NCI-H524 (cell line): ENCODE measurements around the gene AUTS2.
A peak's percentile ranks its signal among the peaks of the same experiment; 100 is the strongest.

ENCODE experiments used
- DNase-seq, 2 experiments: peaks; one replicate each; lab custom pipeline; 2025; lab: John Stamatoyannopoulos, UW

Gene AUTS2

DNA sequence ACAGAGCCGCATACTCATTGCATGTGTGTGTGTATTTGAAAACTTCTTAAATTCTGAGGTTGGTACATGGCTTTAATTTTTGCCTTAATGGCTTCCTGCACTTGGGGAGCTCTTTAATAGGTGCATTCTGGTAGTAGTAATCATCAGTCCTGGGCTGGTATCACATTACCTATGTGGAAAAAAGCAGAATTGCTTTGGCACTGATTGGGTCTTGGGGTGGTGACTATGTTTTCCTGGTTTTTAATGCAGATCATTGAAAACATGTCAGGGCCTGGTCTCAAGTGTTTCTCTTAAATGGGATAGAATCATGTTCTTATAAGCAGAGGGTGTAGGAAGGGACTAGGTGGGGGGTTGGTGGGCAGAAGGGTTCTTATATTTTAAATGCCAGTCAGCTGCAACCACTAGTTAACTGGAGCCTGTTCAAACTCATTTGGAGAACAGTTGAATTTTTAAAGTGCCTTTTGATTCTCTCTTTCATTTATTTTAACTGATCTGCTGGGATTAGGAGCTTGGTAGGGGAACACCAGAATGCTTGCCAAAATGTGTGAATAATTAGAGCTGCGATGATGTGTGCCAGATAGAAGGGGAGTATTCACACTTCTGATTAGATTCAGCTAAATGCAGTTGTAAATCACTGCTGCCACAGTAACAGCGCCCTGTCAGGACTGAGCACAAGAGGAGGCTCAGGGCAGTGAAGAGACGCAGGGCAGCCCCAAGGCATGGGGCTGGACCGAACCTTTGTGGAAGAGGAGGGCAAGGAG lies 900.1 kb downstream of the AUTS2 start:
- peak in 1 of 2 experiments; percentile 28 for DNase-seq

- DNase-seq: no peak
These were observed 902.0 kb downstream of the AUTS2 start for GRCh38 chr7:70500261-70500660.

- DNase-seq: peak in 1 of 2 experiments; percentile 45
These were observed 904.0 kb downstream of the AUTS2 start for GRCh38 chr7:70502117-70502863.

DNA sequence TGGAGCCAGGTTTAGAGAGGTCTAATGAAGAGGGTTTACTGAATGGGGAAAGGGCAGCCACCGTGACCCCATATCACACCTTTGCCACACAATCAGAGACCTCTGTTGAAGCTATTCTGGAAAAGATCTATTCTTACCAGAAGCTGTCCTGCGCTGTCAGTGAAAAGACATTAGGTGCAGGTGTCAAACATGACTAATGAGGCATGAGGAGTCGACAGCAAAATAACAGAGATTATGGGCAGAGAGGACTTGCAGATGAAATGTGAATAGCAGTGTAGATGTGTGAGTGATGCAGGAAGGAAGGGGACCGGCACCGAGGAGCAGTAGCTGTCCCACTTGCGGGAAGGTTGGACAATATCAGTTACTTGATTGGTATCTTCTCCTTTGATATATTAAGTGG lies 906.0 kb downstream of the AUTS2 start:
- DNase-seq: no peak

- peak; percentile 40 to 75 for DNase-seq
These were observed 907.2 kb downstream of the AUTS2 start for GRCh38 chr7:70505468-70505867.

DNA sequence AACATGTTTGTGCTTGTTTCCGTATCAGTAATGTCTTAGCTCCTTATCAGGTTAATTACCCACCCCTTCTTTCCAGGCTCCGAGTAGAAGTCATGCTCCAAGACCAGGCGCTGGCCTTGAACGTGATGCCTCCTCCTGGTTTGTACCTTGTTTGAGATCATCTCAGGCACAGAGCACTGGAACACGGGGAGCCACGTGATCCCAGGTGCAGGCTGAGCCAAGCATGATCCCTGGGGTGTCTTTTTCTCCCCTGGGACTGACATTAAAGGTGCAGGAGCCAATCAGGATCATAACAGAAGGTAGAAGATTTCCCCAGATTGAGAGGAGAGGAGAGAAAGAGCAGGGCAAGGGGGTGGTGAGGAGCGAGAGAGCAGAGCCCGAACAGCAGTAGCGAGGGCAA lies 907.6 kb downstream of the AUTS2 start:
- peak in 1 of 2 experiments; percentile 92 for DNase-seq

GRCh38 chr7:70506434-70506833 lies 908.2 kb downstream of the AUTS2 start:
- DNase-seq: peak; percentile 83 to 92

DNA sequence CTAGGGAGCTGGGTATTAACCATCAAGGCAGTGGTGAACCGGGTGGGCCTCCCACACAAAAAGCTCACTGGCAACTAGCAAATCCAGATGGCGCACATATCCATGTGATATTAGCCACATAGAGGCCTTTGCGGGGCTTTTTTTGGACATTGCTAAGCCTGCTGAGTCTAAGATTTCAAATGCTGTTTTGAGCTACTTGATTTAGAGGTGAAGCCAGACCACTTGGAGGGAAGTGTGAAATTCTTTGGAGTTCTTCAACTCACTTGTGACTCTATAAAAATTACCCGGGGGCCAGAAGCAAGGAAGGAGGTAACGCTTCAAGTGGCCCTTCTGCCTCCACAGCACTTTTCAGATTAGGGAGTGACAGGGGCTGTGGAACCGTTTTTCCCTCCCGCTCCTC lies 913.9 kb downstream of the AUTS2 start:
- DNase-seq: peak; percentile 61 to 86

DNA sequence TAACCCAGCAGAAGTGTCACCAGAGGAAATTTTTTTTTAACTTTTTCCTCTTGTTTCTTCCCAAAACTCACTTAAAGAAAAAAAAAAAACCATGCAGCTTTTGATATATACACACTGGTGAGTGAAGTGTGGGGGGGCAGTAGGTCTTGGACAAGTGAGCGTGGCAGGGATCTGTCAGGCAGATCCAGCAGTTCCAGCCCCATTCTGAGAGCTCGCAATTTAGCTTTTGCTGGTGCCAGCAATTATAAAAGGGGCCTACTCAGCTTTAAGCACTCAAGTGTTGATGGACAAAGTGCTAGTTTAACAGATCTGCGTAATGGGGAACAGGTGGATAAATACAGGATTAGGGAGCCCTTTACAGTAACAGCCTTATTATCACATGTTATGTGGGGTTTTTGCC lies 914.5 kb downstream of the AUTS2 start:
- peak; percentile 80 to 95 for DNase-seq

DNA sequence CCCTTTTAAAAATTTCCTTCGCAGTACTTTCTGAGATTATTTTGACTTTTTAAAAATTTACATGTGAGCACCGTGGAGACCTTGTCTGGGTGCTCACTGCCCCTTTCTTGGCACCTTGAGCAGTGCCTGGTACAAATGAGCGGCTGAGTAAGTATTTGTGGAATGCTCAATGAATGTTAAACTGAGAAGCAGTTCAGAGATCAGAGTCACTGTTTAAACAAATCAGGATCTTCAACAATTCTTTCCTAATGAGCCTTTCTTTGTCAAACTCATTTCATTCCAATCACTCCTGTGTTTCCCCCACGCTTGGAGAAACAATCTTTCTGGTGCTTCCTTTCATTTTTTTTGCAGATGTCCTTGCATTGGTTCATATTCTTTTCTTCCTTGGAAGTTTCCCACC lies 922.3 kb downstream of the AUTS2 start:
- DNase-seq: no peak

- no peak for DNase-seq
These were observed 925.1 kb downstream of the AUTS2 start for GRCh38 chr7:70523249-70523988.

- no peak for DNase-seq
These were observed 925.7 kb downstream of the AUTS2 start for GRCh38 chr7:70523989-70524351.

DNA sequence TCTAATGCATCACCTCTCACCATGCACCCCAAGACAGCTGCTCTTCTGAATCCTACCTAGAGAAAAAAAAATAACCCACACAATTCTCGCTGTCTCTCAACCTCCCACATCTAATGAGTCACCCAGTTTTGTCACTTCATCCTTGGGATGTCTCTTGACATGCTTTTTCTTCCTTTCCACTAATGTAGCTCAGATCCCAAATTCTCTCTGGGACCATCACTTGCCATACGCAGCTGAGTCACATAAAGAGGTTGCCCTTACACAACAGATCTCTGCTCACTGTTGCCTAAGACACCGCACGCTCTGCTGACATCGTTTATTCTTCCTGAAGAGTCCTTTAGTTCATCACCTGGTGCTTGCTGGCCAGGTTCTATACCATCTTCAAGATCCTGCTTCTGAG lies 927.7 kb downstream of the AUTS2 start:
- DNase-seq: no peak

GRCh38 chr7:70527520-70528115 lies 929.3 kb downstream of the AUTS2 start:
- DNase-seq: peak in 1 of 2 experiments; percentile 48

DNA sequence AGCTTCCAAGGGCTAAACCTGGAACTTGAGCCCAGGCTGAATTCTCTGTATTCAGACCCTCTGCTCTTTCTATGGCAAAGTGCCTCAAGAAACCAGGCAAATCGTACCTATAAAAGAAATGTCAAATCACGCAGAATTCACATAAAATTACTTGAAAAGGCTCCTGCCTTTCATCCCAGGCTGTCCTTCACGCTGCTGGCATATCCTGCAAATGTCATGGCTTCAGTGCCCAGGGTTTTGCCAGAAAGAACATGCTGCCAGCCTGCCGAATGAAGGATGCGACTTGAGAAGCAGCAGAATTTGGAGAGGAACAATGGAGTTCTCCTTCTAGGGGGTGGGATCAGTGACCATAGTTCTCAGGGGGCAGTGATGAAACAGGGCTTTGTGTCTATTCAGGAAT lies 931.2 kb downstream of the AUTS2 start:
- DNase-seq: no peak

GRCh38 chr7:70529914-70530585 lies 931.8 kb downstream of the AUTS2 start:
- DNase-seq: peak; percentile 95 to 99

DNA sequence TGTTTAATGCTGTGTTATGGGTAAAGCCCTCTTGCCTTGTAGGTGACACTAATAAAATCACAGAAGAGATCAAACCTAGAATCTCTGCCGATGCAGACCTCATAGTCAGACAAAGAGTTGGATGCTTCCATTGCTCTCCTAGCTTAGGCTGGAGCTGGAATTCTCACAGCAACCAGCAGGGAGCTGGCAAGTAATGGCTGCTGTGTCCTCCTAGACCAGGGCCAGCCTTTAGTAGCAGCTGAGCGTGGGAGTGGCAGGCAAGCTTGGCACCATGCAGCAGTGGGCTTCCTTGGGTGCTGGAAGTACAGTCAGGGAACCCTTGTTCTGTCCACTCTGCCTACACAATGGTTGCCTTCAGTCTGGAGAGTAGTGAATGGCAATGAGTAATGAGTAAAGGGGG lies 935.3 kb downstream of the AUTS2 start:
- DNase-seq: no peak

- no peak for DNase-seq
These were observed 940.9 kb downstream of the AUTS2 start for GRCh38 chr7:70539205-70539604.

- DNase-seq: no peak
These were observed 941.3 kb downstream of the AUTS2 start for GRCh38 chr7:70539617-70540016.

GRCh38 chr7:70540641-70541040 lies 942.4 kb downstream of the AUTS2 start:
- no peak for DNase-seq

GRCh38 chr7:70542750-70543376 lies 944.6 kb downstream of the AUTS2 start:
- DNase-seq: no peak
